ENCODE results near the gene CLPTM1L.

CLPTM1L gene

DNA sequence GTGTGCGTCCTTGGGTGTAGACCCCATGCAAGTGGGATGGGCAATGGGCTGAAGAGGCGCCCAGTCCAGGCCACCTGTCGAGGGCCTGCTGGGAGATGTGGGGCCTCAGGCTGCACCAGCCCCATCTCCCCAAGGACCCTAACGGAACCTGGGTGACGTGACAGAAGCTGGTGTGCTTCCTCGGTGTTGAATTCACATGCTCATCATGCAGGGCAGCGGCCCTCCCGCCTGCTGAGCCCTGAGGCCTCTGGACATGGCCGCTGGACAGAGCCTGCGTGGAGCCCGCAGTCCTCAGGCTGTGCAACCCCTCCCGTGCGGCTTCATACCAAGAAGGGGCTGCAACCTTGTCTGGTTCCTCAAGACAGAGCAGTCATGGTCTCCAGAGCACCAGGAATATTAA lies 76.8 kb downstream of the CLPTM1L start:
- H3K9me3 ChIP-seq (ENCODE audit: control insufficient read depth, insufficient read depth, low read length) = peaks cover 7% of the 10 kb centered on the region; the same call in 1 of the 2 replicates
- H3K27me3 ChIP-seq (ENCODE audit: control insufficient read depth, insufficient read depth, low read length) = no peaks in the 10 kb centered on the region
- no peak overlapping the region for H3K4me3 ChIP-seq (ENCODE audit: low read depth, low read length)
- H3K9ac ChIP-seq (ENCODE audit: low read depth, low read length) = no peak overlapping the region
- H3K36me3 ChIP-seq (ENCODE audit: control insufficient read depth, insufficient read depth, low read length) = peaks cover 62% of the 10 kb centered on the region
- H3K4me1 ChIP-seq (ENCODE audit: control insufficient read depth, insufficient read depth, low read length) = no peaks in the 10 kb centered on the region
- no peak overlapping the region for H3K27ac ChIP-seq (ENCODE audit: low read depth, low read length)

Data from HUES48 (cell line).